WTC11 (cell line): ENCODE results near the gene HNRNPR.

Experiments
- ATF3 ChIP-seq: sonication (generic); formaldehyde crosslinking; conservative IDR thresholded peaks from 2 replicates; pipeline ENCODE4 v1.8.1; 2022; ENCODE audit warnings: mild to moderate bottlenecking, missing genetic modification reagents
- CREM ChIP-seq: sonication (generic); formaldehyde crosslinking; IDR thresholded peaks from 2 replicates; pipeline ENCODE4 v1.8.1; 2022; ENCODE audit warnings: mild to moderate bottlenecking, missing genetic modification reagents, moderate library complexity
- ESRRA ChIP-seq: sonication (generic); formaldehyde crosslinking; IDR thresholded peaks from 2 replicates; pipeline ENCODE4 v1.8.1; 2022; ENCODE audit warnings: mild to moderate bottlenecking, missing genetic modification reagents, borderline replicate concordance
- MYBL2 ChIP-seq: sonication (generic); formaldehyde crosslinking; IDR thresholded peaks from 2 replicates; pipeline ENCODE4 v1.8.1; 2023; ENCODE audit warnings: mild to moderate bottlenecking, moderate library complexity, missing genetic modification reagents
- NR1H2 ChIP-seq: sonication (generic); formaldehyde crosslinking; IDR thresholded peaks from 2 replicates; pipeline ENCODE4 v1.9.0; 2021; ENCODE audit warnings: mild to moderate bottlenecking, moderate library complexity, missing genetic modification reagents
- RELA ChIP-seq: sonication (generic); formaldehyde crosslinking; IDR thresholded peaks from 2 replicates; pipeline ENCODE4 v1.8.1; 2022; ENCODE audit warnings: missing genetic modification reagents, mild to moderate bottlenecking, borderline replicate concordance
- SMAD3 ChIP-seq: sonication (generic); formaldehyde crosslinking; IDR thresholded peaks from 2 replicates; pipeline ENCODE4 v1.8.0; 2022; ENCODE audit warnings: missing genetic modification reagents, mild to moderate bottlenecking, borderline replicate concordance
- TCF7 ChIP-seq: sonication (generic); formaldehyde crosslinking; IDR thresholded peaks from 2 replicates; pipeline ENCODE4 v1.8.0; 2022; ENCODE audit warnings: mild to moderate bottlenecking, low read depth, missing genetic modification reagents, moderate library complexity
- TEAD4 ChIP-seq: sonication (generic); formaldehyde crosslinking; IDR thresholded peaks from 2 replicates; pipeline ENCODE4 v1.8.0; 2022; ENCODE audit warnings: mild to moderate bottlenecking, missing genetic modification reagents
- ZNF232 ChIP-seq: sonication (generic); formaldehyde crosslinking; IDR thresholded peaks from 2 replicates; pipeline ENCODE4 v1.8.0; 2022; ENCODE audit warnings: mild to moderate bottlenecking, missing genetic modification reagents
- ZNF512 ChIP-seq: sonication (generic); formaldehyde crosslinking; IDR thresholded peaks from 2 replicates; pipeline ENCODE4 v1.8.1; 2022; ENCODE audit warnings: missing genetic modification reagents, borderline replicate concordance
- TF ChIP-seq, protein P1 (sequence below): fragments of 200-600 bp; IDR thresholded peaks from 2 replicates; pipeline ENCODE4 v1.8.0; 2022; ENCODE audit warnings: antibody characterized with exemption
- TF ChIP-seq, protein P2 (sequence below): sonication (generic); formaldehyde crosslinking; IDR thresholded peaks from 2 replicates; pipeline ENCODE4 v1.8.0; 2022; ENCODE audit warnings: mild to moderate bottlenecking, missing genetic modification reagents
- TF ChIP-seq, protein P3 (sequence below): sonication (generic); formaldehyde crosslinking; IDR thresholded peaks from 2 replicates; pipeline ENCODE4 v1.8.1; 2022; ENCODE audit warnings: low read depth, mild to moderate bottlenecking, moderate library complexity, missing genetic modification reagents, borderline replicate concordance

DNA sequence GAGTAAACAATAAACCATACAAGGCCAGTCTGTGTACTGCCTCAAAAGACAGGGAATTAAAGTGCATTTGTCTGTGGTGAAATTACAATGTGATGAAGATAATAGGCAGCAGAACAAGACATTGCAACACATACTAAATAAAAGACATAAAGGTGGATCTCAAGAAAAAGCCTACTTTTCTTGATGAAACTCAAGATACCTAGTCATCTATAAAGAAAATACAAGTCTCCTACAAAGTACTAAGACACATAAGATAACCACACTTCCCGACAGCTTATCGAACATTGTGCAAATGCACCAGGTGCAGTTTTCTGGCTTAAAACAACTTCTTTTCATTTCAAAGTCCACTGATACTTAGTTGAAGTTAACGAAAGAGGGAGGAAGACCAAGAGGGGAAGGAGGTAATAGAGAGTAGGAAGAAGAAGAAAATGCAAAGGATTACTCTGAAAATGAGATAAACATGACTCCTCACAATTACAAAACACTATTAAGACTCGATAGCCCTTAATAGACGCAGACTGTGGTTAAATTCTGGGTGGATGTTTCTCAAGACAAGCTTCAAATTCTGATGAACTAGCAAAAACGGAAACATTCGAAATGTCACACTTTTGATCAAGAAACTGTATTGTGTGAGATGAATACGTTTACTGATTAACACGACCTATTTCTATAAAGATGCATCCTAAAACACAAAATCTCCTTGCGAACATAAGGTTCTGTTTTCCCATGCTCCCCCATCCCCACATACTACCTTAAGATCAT lies 2.0 kb downstream of the HNRNPR start:
- TF ChIP-seq, protein P1, sequence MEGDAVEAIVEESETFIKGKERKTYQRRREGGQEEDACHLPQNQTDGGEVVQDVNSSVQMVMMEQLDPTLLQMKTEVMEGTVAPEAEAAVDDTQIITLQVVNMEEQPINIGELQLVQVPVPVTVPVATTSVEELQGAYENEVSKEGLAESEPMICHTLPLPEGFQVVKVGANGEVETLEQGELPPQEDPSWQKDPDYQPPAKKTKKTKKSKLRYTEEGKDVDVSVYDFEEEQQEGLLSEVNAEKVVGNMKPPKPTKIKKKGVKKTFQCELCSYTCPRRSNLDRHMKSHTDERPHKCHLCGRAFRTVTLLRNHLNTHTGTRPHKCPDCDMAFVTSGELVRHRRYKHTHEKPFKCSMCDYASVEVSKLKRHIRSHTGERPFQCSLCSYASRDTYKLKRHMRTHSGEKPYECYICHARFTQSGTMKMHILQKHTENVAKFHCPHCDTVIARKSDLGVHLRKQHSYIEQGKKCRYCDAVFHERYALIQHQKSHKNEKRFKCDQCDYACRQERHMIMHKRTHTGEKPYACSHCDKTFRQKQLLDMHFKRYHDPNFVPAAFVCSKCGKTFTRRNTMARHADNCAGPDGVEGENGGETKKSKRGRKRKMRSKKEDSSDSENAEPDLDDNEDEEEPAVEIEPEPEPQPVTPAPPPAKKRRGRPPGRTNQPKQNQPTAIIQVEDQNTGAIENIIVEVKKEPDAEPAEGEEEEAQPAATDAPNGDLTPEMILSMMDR: no peak
- TF ChIP-seq, protein P2, sequence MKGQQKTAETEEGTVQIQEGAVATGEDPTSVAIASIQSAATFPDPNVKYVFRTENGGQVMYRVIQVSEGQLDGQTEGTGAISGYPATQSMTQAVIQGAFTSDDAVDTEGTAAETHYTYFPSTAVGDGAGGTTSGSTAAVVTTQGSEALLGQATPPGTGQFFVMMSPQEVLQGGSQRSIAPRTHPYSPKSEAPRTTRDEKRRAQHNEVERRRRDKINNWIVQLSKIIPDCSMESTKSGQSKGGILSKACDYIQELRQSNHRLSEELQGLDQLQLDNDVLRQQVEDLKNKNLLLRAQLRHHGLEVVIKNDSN (CRISPR knock-in tag): no peak
- TF ChIP-seq NR1H2 (CRISPR knock-in tag) (no peak), CREM (CRISPR knock-in tag) (no peak), ZNF512 (CRISPR knock-in tag) (no peak), RELA (no peak), ESRRA (CRISPR knock-in tag) (no peak), TCF7 (CRISPR knock-in tag) (no peak), ZNF232 (CRISPR knock-in tag) (no peak), ATF3 (no peak), TEAD4 (no peak), SMAD3 (CRISPR knock-in tag) (no peak), MYBL2 (no peak)
- TF ChIP-seq, protein P3, sequence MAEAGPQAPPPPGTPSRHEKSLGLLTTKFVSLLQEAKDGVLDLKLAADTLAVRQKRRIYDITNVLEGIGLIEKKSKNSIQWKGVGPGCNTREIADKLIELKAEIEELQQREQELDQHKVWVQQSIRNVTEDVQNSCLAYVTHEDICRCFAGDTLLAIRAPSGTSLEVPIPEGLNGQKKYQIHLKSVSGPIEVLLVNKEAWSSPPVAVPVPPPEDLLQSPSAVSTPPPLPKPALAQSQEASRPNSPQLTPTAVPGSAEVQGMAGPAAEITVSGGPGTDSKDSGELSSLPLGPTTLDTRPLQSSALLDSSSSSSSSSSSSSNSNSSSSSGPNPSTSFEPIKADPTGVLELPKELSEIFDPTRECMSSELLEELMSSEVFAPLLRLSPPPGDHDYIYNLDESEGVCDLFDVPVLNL: no peak
